GM21786 (cell line): ENCODE measurements around the gene PSKH1.

ENCODE experiments used
- ATAC-seq: cut with Tn5 transposase; IDR thresholded peaks from one replicate; pipeline ENCODE4 v1.9.1; 2021; ENCODE audit not compliant: unreplicated experiment

Gene PSKH1

DNA sequence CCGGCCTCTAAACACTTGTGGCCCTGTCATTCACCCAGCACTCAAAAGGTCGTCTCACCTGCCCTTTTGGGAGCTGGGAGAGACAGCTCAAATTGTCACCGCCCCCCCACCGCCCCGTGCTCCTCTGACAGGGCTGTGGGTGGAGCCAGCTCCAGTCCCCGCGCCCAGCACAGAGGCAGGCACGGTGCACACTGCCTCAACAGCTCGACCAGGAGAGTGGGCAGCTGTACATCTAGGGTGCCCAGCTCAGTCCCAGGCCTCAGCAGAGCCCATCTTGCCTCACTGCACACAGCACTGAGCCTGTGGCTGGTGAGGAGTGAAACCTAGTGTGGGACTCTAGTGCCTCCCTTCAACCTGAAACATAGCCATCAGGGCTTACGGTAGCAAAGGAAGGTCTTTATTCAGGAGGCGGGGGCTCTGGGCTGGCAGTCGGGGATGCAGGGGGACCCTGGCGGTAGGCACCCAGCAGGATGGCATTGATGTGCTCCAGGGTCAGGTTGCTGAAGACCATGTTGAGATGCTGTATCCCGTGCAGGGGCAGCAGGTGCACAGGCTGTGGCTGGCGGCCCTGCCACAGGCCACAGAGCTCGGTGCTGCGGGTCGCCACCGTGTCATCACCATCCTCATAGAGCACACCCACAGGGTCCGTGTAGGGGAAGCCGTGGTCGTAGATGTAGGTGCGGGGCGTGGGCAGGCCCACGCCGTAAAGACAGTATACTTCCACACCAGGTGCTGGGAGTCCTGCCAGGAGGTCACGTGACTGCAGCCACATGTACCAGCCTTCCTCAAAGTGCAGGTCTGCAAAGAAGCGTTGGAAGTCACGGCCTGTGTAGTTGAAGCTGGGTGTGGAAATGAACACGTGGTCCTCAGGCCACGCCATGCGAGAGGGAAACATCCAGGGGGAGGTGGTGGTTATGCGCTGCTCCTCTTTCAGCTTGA, 46.7 kb downstream of the PSKH1 start:
- no peak for ATAC-seq

DNA sequence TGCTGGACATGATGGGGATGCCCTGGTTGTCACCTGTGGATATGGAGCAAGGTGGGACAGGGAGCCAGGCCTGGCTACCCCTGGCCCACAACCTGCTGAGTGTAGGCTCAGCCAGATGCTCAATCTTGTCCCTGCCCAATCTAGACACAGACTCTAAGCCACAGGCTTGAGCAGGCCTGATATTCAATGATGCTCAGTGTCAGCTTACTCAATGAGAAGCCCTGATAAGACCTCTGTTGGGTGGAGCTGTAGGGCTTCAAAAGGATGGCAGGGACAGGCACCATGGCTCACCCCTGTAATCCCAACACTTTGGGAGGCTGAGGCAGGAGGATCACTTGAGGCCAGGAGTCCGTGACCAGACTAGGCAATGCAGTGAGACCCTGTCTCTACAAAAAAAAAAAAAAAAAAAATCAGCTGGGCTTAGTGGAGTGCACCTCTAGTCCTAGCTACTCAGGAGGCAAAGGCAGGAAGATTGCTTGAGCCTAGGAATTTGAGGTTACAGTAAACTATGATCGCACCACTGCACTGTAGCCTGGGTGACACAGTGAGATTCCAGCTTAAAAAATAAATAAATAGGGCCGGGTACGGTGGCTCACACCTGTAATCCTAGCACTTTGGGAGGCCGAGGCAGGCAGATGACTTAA, 47.5 kb downstream of the PSKH1 start:
- no peak for ATAC-seq

DNA sequence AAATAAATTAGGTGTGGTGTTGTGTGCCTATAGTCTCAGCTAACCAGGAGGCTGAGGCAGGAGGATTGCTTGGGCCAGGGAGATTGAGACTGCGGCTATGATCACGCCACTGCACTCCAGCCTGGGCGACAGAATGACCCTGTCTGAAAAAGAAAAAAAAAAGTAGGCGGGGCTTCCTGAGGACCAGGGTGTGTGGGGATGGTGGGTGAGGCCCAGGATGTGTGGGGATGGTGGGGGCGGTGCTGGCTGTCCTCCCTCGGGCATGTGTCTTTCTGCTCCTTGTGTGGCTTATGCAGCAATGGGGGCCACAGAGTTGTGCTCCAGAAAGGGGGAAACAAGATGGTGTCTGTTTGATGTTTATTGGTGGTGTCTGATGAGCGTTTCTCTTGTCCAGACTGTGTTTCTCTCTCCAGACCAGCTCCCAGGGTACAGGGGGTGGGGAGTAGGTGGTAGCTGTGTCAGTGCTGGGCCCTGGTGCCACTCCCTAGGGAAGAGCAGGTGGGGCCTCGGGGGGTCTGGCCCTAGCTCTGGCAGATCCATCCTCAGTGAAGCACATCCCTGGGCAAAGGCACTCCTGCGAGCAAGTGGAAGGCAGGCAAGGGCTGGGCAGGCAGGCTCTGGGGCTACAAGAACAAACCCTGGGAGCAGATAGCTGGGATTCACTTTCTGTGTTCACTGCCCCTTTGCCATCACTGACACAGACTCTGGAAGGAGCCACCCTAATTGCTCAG, 48.6 kb downstream of the PSKH1 start:
- no peak for ATAC-seq

DNA sequence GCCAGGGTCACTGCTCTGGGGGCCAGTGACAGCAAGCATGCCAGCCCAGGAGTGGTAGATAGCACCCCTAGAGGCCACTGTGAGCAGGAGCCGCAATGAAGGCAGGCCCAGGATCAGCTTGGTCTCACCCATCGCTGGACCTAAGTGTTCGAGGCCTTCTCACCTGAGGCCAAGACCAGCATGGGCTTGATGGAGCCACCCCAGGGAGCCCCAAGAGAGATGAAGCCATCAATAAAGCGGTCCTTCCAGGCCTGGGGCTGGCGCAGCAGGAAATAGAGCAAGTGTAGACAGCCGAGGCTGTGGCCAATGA, 49.1 kb downstream of the PSKH1 start:
- no peak for ATAC-seq

DNA sequence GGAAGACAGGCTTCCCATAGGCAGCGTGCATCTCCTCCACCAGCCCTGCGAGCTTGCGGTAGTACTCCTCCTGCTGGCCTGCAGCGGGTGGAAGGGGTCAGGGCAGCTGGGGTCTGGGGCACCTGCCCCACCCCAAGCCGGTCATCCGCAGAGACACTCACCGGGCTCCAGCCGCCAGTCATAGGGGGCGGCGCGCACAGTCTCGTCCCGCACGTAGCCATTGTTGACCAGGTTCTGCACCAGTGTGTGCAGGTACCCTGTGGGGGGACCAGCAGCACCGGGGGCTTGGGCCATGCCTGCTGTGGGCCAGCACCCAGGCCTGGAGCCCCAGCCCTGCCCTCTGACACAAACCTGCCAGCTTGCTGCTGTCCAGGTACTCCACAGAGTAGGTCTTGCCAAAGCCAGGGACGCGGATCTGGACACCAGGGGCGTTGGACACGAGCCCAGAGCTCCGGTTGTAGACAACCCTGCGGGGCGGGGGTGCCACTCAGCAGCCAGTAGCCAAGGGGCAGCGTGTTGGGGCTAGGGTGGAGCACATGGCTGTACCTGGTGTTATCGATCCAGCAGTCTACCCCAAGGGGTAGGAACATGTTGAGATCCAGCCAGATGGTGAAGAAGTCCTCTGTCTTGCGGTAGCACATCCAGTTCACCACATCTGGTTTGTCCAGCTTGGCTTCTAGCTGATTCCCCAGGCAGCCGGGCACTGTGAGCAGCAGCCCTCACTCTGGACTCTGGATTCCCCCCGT, 49.6 kb downstream of the PSKH1 start:
- no peak for ATAC-seq

DNA sequence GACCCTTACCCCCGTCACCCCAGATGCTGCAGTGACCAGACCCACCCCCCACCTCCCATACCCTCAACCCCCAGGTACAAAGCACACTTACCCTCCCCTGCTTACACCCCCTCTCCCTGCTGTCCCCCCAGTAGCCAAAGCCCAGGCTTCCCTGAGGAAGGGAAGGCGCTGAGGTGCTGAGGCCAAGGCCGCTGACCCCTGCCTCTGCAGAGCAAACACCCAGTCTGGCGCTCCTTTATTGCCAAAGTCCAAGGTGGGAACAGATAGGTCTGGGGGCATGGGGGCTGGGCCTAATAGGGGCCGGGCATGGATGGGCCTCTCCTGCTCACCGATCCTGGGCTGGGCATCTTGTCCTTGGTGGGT, 50.2 kb downstream of the PSKH1 start:
- no peak for ATAC-seq

DNA sequence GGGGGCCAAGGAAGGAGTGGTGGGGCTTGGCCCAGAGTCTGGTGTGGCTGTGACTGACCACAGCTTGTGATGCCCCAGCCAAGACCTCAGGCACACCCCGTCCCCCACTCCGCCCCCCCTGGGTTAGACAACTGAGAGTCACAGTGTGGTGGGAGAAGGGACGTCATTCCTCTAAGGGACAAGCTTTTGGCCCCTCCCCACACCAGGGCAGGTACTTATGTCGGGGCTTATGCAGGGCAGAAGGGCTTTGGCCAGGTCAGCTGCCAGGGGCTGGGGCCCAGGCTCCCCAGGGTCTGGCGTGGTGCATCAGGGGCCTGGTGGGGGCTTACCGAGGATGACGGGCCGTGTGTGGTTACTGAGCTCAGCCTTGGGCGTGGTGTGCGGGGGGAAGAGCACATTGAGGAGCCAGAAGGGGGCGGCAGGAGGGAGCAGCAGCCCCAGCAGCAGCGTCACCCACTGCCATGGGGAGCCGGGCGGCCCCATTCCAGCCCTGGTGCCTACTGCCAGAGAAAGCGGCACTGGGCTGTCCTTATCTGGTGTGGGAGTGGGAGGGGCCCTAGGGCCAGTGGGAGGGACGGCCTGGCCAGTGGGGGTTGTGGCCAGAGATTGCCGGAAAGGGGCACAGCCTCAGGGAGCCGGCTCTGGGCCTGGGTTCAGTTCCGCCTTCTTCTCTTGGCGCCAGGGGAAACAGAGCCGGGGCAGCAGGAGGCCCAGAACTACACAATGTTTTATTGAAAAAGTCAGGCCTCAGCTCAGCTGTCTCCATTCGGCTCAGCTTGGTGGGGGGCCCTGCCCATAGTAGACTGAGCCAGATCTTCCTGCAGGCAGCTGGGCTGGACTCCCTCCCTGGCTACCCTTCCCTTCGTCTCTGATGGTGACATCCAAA, 50.8 kb downstream of the PSKH1 start, which contains the start of gene LCAT:
LCAT (minus strand) TSS at position 502 of the 886 bp plus-strand sequence; CDS start at position 483, 19 bp downstream.
- ATAC-seq: no peak

DNA sequence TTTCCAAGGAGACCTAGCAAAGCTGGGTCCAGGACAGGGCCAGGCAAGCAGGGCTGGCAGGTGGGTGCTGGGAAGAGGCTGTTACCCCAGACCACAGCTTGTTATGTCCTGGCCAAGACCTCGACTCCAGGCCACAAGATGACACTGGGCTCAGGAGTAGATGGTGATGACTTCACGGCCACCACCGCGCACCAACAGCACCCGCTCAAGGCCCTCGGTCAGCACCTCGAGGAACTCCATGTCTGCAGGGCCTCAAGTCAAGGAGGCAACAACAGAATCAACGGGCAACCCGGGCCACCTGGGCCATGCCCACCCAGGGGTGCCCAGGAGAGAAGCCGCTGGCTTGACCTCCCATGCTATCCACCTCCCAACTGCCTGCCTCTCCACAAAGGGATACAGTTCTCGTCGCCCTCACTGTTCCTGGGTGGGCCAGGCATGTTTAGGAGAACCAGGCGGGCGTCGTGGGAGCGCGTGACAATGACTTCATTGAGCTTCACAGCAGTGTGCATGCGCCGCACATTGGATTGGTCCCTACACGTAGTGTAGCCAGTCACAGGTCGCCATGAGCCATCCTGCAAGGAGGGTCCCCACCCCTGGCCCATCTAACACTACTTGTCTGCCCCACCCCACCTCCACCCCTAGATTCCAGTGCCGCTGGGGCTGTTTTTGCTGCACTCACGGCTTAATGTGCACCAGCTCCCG, 51.8 kb downstream of the PSKH1 start:
- ATAC-seq: no peak

DNA sequence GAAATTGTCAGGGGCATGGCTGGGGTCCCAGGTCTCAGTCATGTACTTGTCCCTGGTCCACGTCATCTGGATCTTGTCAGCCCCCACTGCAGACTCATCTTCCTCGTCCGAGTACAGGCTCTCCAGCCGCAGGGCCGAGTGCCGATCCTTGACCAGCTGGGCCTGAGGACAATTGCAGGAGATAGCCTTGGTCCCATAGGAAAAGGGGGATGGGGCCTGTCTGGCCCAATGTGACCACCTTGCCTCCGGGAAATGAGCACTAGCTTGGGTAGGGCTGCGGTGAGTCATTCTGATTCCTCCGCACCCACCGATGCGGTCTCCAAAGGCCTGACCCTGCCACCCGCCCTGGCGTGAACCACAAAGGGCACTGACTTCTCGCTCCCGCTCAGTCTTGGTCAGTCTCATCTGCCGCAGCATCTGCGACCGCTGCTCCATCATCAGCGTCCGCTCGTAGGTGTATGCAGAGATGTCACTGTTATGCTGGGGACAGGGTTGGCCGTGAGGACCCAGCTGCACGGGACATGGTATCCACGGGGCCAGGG, 52.4 kb downstream of the PSKH1 start:
- no peak for ATAC-seq

DNA sequence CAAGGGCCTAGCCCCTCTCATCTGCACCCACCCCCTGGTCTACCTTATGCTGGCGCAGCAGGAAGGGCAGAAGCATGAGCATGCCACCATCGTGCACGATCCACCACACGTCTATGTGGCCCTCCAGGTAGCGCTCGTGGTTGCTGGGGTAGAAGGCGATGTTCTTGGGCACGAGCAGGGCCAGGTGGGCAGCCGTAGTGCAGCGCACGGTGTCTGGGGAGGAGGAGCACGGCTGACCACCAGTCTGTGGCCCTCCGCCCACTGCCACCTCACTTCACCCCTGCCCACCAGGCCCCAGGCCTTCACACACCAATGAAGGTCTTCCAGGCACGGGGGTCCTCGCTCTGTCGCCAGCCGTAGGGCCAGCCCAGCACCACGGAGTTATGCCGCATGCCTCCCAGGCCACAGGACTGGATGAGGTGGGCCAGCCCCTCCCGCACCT, 53.1 kb downstream of the PSKH1 start:
- ATAC-seq: no peak

DNA sequence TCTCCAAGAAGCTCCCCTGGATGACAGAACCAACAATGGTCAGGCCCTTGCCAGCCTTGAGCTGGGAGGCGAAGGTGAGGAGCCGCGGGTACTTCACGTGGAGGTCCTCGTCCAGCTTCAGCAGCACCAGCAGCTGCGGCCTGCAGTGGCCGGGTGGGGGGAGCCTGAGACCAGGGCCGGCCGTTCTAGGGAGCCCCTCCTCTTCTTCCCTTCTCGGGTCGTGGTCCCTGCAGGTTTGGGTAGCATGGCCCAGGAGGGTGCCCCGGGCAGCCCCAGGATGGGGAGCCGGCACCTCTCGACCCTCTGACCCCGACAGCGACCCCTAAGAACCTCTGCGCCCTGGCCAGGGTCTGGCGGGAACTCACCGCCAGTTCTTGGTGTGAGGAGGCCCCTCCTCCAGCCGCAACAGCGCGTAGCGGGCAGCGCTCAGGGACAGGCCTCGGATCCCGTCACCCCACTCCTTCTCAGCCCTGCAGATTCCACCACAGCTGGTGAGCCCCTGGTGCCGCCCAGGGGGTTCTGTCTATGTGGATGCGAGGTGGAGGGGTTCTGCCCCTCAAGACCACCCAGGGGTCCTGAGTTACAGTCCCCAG, 54.0 kb downstream of the PSKH1 start:
- ATAC-seq: no peak

DNA sequence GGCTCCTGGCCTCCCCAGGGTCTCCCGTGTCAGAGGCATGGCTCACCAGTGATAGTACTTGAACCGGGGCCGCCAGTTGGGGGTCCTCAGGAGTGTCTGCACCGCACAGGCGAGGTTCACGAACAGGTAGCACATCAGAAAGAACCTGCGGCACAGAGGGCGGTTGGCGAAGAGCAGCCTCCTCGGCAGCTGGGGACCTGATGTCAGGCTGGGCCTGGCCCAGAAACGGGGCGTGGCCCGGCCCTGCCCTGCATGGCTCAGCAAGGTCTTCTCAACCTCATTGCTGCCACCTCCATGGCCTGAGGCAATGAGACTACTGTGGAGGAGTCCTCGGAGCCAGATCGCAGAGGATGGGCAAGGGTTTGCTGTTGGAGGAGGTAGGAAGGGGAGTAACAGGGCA, 55.0 kb downstream of the PSKH1 start:
- no peak for ATAC-seq

DNA sequence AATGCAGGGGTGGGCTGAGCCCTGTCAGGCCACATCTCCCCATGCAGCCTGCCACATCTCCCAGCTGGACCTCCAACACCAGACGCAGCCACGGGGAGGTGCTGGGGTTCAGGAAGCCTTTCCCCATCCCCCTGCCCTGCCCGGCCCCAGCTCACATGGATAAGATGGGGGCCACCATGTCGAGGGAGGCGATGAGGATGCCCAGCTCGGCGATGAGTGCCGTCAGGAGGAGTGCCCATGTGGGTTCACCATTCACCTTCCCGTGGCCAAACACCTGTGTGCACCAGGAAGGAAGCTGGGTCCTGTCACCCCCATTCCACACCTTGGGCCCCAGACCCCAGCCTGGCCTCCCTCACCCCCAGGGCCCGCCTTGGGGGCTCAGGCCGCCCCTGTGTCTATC, 56.6 kb downstream of the PSKH1 start:
- no peak for ATAC-seq

DNA sequence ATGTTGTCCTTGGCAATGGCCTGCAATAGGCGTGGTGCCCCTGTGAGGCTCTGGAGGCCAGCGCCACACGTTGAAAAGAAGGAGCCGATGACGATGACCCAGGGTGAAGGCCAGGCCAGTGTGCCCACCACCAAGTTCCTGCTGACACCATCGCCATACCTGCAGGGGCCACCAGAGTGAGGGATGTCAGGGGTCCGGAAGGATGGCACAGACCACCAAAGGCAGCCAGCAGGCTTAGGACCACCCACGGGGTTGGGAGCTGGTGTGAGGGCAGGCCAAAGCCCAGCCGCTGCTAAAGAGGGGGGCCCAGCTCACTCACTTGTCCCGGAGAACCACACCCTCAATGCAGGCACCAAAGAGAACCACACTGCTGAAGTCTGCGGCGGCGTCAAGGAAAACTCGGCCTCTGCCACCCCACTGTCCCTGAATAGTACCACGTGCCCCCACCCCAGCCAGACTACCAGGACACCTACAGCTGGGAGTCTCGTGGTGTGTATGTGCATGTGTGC, 57.3 kb downstream of the PSKH1 start:
- no peak for ATAC-seq

DNA sequence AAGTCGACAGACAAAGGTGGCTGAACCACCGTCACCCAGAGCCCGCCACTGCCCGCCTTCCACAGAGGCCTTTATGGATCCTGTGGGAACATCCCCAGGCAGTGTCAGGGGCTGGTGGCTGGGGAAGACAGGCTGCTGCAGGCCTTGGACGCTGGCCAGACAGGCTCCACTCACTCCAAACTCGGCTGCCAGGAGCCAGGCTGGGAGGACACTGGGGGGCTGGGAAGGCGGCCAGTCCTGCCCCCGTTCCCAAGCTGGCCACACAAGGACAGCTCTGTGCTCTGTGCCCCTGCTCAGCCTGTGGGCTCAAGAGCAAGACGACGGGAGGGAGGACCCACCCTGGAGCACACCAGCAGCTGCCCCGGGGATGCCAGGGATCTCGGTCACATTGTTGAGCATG, 58.4 kb downstream of the PSKH1 start:
- no peak for ATAC-seq

DNA sequence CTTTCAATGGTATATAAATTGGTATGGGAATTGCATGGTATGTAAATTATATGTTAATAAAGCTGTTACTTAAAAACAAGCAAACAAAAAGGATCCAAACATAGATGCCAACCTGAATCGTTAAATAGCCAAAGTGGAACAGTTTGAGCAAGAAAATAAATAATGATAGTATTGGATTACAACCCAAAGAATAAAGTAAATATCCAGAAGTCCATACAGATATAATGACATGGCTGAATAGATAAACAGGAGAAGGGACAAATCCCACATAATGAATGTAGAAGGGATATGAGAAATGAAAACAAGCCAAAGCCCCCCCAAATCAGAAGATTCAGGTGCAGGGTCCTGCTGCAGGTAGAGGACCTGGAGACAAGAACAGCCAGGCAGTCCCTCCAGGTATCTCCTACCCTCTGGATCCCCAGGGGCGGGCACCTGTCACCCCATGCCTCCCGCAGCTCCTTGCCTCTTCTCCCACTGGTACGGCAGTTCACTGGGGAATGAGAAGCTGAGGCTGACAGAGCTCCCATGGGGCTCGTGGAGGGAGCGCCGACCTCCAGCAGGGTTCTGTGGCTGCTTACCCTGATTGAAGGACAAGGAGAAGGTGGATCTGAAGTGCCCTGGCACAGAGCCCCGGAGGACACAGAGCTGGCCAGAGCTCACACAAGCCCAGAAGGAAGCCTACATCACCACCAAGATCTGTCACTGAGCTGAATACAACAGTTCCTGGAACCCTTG, 60.8 kb downstream of the PSKH1 start:
- no peak for ATAC-seq

DNA sequence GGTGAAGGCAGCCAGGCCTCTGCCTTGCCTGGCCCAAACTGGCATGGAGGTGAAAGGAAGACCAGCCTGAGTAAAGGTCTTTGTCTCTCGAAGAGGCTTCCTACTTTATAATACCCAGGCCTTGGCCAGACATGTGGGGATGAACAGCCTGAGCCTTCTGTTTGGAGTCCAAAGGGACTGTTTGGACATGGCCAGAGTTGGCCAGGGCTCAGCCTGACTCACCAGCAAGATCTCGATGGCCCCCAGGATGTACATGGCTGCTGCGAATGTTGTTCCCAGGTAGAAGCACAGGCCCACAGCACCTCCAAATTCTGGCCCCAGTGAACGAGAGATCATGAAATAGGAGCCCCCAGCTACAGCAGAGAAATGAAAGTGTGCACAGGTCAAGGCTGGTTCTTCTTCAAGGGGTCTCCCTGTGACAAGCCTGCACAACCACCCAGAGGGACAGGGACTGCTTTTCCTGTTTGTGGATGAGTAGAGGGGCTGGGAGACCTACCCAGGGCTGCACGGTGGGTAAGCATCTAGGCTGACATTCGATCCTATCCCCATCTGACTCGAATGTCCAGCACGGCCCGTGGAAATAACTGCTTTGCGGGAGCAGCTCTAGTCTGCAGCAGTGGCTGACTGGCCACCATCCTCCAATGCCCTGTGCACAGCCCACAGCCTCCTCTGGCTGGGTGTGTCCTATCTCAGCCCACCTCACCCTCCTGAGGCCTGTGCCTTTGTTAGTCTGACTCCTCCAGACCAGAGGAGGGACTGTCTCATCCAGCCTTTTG, 61.6 kb downstream of the PSKH1 start:
- ATAC-seq: no peak
